Uterus (tissue), 2 donors: ENCODE measurements around the gene SAGE1.

Experiments used
- POLR2A ChIP-seq, 2 donors: fragments of 450-650 bp; IDR thresholded peaks; one replicate each; pipeline ENCODE4 v1.6.1; 2016; ENCODE audit warnings: antibody characterized with exemption in 2 of 2, mild to moderate bottlenecking in 1 of 2, moderate library complexity in 1 of 2
- TF ChIP-seq, protein P1 (sequence below), 4 experiments: fragments of 200-600 bp in 2 of 4; fragments of 450-650 bp in 2 of 4; sonication (generic) in 2 of 4; IDR thresholded peaks; one replicate each; pipeline ENCODE4 v1.5.1; 2016 to 2019; ENCODE audit warnings: antibody characterized with exemption in 4 of 4, mild to moderate bottlenecking in 2 of 4, moderate library complexity in 1 of 4

DNA sequence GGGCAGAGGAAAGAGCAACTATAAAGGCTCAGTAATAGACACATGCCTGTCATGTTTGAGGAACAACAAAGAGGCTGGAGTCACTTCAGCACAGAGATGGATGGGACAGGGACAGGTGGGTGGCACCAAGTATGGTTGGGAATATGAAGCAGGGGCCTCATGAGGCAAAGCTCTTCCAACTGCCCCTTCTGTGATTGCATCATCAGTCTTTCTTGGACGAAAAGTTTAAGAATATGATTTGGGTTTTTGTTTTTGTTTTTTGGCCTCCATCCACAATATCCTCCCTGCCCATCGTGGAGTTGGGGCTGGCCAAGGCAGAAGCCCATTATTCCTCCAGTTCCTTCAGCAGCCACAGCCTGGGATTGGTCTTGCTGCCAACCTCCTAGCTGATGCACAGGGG is 34.4 kb downstream of the SAGE1 start:
- TF ChIP-seq, protein P1, sequence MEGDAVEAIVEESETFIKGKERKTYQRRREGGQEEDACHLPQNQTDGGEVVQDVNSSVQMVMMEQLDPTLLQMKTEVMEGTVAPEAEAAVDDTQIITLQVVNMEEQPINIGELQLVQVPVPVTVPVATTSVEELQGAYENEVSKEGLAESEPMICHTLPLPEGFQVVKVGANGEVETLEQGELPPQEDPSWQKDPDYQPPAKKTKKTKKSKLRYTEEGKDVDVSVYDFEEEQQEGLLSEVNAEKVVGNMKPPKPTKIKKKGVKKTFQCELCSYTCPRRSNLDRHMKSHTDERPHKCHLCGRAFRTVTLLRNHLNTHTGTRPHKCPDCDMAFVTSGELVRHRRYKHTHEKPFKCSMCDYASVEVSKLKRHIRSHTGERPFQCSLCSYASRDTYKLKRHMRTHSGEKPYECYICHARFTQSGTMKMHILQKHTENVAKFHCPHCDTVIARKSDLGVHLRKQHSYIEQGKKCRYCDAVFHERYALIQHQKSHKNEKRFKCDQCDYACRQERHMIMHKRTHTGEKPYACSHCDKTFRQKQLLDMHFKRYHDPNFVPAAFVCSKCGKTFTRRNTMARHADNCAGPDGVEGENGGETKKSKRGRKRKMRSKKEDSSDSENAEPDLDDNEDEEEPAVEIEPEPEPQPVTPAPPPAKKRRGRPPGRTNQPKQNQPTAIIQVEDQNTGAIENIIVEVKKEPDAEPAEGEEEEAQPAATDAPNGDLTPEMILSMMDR (IDR thresholded peaks at IDR 0.05) = no peak
- no peak for TF ChIP-seq POLR2A (IDR thresholded peaks at IDR 0.05)
